Nucleus accumbens (tissue), 56 donors: ENCODE measurements around the gene ORAI3.

Experiments
- DNase-seq, 56 donors: peaks; one replicate each; lab custom pipeline; 2025; lab: John Stamatoyannopoulos, UW

ORAI3 gene

GRCh38 chr16:30944352-30944751 lies 4.5 kb upstream of the ORAI3 start:
- DNase-seq = no peak

- no peak for DNase-seq
These were observed 2.0 kb upstream of the ORAI3 start for GRCh38 chr16:30946671-30947540.

GRCh38 chr16:30947541-30947858 lies 1.4 kb upstream of the ORAI3 start:
- DNase-seq = no peak

- peak in 55 of 56 donors; percentile 51 to 98 (median 88) for DNase-seq
These were observed 805 bp upstream of the ORAI3 start for GRCh38 chr16:30947859-30948666.

- peak in 14 of 56 donors; percentile 4 to 39 (median 18) for DNase-seq
These were observed 1.0 kb downstream of the ORAI3 start for GRCh38 chr16:30949650-30950515.

GRCh38 chr16:30950516-30951065 lies 1.7 kb downstream of the ORAI3 start:
- DNase-seq = no peak

GRCh38 chr16:30951193-30951592 lies 2.3 kb downstream of the ORAI3 start:
- no peak for DNase-seq

- no peak for DNase-seq
These were observed 2.9 kb downstream of the ORAI3 start for GRCh38 chr16:30951750-30952149.

- no peak for DNase-seq
These were observed 4.2 kb downstream of the ORAI3 start for GRCh38 chr16:30953111-30953510.

- DNase-seq = peak in 44 of 56 donors; percentile 7 to 76 (median 40)
These were observed 4.8 kb downstream of the ORAI3 start for GRCh38 chr16:30953511-30954124.

GRCh38 chr16:30954993-30955392 lies 6.1 kb downstream of the ORAI3 start:
- DNase-seq = no peak

- DNase-seq = peak in 52 of 56 donors; percentile 40 to 88 (median 75)
These were observed 8.0 kb downstream of the ORAI3 start for GRCh38 chr16:30956601-30957455.

GRCh38 chr16:30957456-30958174 lies 8.7 kb downstream of the ORAI3 start, which contains the start of gene SETD1A:
Gene SETD1A, plus strand, starts transcription at chr16:30957754. Its CDS starts 978 bp downstream, at chr16:30958732.
- peak; percentile 75 to 97 (median 92) for DNase-seq

GRCh38 chr16:30958175-30959079 lies 9.6 kb downstream of the ORAI3 start:
- DNase-seq = peak in 25 of 56 donors; percentile 30 to 82 (median 70)

- DNase-seq = no peak
These were observed 12.5 kb downstream of the ORAI3 start for GRCh38 chr16:30961384-30961783.

GRCh38 chr16:30963925-30964511 lies 15.2 kb downstream of the ORAI3 start:
- no peak for DNase-seq
